Testis (tissue), 3 donors: ENCODE data around the gene CAPZB. TPM values are rescaled to one million over a fixed set of nuclear protein-coding genes. Genes with fewer than 3 reads are reported as not detected.

ENCODE experiments used
- DNase-seq: peaks from one replicate; pipeline ENCODE4 v3.0.0-alpha.2; 2019
- H3K27ac ChIP-seq, 2 donors: fragments of 200-600 bp; sonication (generic); one replicate each; pipeline ENCODE4 v1.5.1; 2019
- H3K27me3 ChIP-seq: fragments of 200-600 bp; sonication (generic); one replicate; pipeline ENCODE4 v1.5.1; 2019
- H3K36me3 ChIP-seq: fragments of 200-600 bp; sonication (generic); one replicate; pipeline ENCODE4 v1.5.1; 2017; ENCODE audit warnings: low read depth; ENCODE audit errors: missing control alignments
- H3K4me1 ChIP-seq: fragments of 200-600 bp; sonication (generic); one replicate; pipeline ENCODE4 v1.5.1; 2019
- H3K4me3 ChIP-seq, 2 donors: fragments of 200-600 bp; sonication (generic); one replicate each; pipeline ENCODE4 v1.5.1; 2017 to 2019
- H3K9me3 ChIP-seq: fragments of 200-600 bp; sonication (generic); one replicate; pipeline ENCODE4 v1.5.1; 2017
- POLR2A ChIP-seq: fragments of 450-650 bp; IDR thresholded peaks from one replicate; pipeline ENCODE4 v1.6.1; 2017; ENCODE audit warnings: antibody characterized with exemption, mild to moderate bottlenecking, moderate library complexity
- WGBS, 2 donors: methylation state at CpG; one replicate each; pipeline ENCODE4 v1.1.5; 2018; 5-methylcytosine and 5-hydroxymethylcytosine counted together
- intact Hi-C: fragments of 100-400 bp; cut with DNase I; formaldehyde crosslinking; loops from one replicate; pipeline ENCODE4 v1.15.1; 2023; ENCODE audit warnings: low total_unique reads
- polyA plus RNA-seq: library from polyadenylated mRNA; stranded (reverse); fragments of 350-450 nt; fragmentation: Illumina TruSeq; extraction: RNeasy Lipid Tissue Mini Kit (QIAGEN cat#74804); gene quantifications from one replicate; pipeline ENCODE4 v1.2.3, GENCODE V29; 2014; ENCODE audit warnings: low read depth, low replicate concordance; ENCODE audit not compliant: insufficient read depth
- total RNA-seq, 2 donors: library from RNA; depleted of rRNA; stranded (reverse); fragments of >200 nt; gene quantifications; one replicate each; pipeline ENCODE4 v1.2.3, GENCODE V29; 2016
- TF ChIP-seq, protein P1 (sequence below), 3 experiments: fragments of 450-650 bp in 2 of 3; fragments of 200-600 bp in 1 of 3; sonication (generic) in 1 of 3; IDR thresholded peaks; one replicate each; pipeline ENCODE4 v1.5.1; 2016 to 2019; ENCODE audit warnings: antibody characterized with exemption in 3 of 3, mild to moderate bottlenecking in 2 of 3, moderate library complexity in 1 of 3

The CAPZB gene
- total and polyA plus RNA-seq, 3 donors from 2014 or later: 147 to 502 (median 207) TPM

DNA sequence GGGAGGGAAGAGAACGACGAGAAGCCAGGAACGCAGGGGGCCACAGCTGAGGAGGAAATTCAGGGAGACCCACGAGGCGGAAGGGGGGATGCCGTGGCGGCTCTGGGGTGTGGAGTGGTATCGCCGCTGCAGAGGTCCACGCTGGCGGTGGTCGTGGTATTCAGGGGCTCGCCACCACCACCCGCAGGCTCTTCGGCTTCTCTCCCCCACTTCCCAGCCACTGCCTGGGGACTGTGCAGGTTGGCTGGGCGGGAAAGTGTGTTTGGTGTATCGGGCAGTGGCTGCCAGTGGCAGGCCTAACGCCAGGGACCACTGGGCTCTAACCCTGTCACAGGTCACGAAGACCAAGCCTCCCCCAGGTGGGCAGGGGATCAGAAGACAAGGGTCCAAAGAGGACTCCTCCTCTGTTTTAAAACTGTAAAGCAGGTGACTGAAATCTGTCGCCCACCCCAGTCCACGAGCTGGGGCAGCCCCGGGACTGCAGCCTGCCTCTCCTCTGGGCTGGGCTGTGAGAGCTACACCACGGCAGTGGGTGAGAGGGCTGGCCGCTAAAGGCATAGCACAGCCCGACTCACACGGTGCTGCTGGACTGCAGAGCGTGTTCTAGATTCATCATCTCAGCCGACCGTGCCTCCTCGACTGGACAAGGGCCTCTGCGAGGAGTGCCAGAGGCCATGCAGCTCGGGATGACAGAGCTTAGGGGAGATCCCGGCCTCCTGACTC, 142.3 kb downstream of the CAPZB start:
- Histone ChIP-seq H3K36me3 (no peaks in the 10 kb centered on the region), H3K4me1 (peaks cover 39% of the 10 kb centered on the region), H3K27ac (peak overlapping the region in 1 of 2 donors; percentile 62), H3K27me3 (no peaks in the 10 kb centered on the region), H3K9me3 (no peaks in the 10 kb centered on the region), H3K4me3 (no peak overlapping the region)
- TF ChIP-seq POLR2A: no peak
- TF ChIP-seq, protein P1, sequence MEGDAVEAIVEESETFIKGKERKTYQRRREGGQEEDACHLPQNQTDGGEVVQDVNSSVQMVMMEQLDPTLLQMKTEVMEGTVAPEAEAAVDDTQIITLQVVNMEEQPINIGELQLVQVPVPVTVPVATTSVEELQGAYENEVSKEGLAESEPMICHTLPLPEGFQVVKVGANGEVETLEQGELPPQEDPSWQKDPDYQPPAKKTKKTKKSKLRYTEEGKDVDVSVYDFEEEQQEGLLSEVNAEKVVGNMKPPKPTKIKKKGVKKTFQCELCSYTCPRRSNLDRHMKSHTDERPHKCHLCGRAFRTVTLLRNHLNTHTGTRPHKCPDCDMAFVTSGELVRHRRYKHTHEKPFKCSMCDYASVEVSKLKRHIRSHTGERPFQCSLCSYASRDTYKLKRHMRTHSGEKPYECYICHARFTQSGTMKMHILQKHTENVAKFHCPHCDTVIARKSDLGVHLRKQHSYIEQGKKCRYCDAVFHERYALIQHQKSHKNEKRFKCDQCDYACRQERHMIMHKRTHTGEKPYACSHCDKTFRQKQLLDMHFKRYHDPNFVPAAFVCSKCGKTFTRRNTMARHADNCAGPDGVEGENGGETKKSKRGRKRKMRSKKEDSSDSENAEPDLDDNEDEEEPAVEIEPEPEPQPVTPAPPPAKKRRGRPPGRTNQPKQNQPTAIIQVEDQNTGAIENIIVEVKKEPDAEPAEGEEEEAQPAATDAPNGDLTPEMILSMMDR (IDR thresholded peaks at IDR 0.05): no peak
- peak; percentile 38 for DNase-seq
- 68 to 69% methylated on average over 18 to 33 of the region's 33 CpGs for WGBS, 2 donors
- intact Hi-C loops: no loop called here

DNA sequence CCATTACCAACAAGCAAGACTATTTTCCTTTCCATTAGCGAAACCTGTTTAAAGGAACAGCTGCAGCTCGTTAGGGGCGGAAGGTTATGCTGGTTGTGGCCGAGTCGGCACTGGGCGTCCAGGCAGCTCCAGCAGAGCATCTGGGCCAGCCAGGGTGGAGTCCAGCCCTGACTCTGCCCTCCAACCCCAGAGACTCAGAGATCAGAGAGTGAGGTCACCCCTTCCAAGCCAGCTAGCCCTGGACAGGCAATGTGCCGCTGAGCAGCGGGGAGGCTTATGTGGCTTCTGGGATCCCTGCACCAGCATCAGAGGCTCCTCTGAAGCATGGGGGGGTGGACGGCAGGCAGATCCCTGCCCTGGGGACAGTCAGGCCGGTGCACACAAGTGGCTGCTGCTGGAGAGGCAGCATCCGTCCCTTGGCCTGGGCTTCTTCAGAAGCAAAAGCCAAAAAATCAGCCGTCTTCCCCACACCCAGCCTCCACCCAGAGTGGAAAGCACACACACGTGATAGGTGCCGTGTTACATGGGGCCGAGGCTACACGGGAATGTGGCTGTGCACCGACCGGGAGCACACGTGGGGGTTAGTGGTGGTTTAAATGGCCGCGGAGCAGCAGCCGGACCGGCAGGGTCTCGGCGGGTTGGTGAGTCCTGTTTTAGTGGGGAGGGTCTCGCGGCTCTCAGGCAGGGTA, 143.1 kb downstream of the CAPZB start:
- no peaks in the 10 kb centered on the region for H3K27me3 ChIP-seq
- WGBS, 2 donors: 42 to 59% methylated on average over 22 to 27 of the region's 27 CpGs
- no peak for TF ChIP-seq POLR2A
- TF ChIP-seq, protein P1 (IDR thresholded peaks at IDR 0.05): no peak
- DNase-seq: peak; percentile 57
- H3K4me3 ChIP-seq: no peak overlapping the region
- H3K36me3 ChIP-seq: no peaks in the 10 kb centered on the region
- intact Hi-C loops: no loop called here
- H3K27ac ChIP-seq: peak overlapping the region in 1 of 2 donors; percentile 62
- H3K9me3 ChIP-seq: no peaks in the 10 kb centered on the region
- peaks cover 36% of the 10 kb centered on the region for H3K4me1 ChIP-seq

DNA sequence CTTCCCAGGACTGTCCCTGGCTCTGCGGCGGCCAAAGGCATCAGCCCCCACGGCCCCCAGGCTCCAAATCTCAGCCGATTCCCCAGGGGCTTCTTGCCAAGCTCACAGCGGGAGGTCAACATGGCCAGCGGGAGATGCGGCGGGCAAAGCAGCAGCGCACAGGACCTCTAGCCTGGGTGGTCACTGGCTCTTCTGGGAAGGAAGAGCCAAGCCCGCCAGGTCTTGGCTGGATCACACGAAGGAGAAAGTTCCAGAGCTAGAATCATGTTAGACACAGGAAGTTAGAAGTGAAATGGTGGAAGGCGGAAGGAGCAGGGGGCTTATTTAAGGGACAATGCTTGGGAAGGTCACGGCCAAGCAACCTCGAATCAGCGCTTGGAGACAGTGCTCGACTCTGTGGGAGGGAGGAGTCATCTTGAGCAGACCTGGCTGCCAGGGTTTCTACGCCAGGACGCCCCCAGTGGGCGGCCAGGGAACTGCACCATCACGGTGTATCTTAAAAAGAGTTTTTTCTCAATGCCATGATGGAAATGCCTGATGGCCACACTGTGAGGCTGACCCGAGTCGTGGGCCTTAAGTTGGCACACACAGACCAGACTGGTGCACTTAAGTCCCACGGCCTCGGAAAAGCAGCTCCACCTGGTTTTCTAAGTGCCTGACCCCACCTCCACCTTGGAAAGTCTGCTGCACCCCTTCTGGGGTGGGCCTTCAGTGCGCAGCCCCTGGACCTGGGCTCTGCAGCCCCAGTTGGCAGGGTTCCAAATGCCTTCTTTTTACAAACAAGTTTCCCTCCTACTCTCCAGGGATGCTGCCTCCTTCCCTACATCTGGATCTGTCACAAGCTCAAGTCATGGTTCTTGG, 143.9 kb downstream of the CAPZB start:
- H3K4me3 ChIP-seq: no peak overlapping the region
- peak overlapping the region in 1 of 2 donors; percentile 62 for H3K27ac ChIP-seq
- TF ChIP-seq, protein P1 (IDR thresholded peaks at IDR 0.05): peak; percentile 84 to 95 (median 86)
- TF ChIP-seq POLR2A: no peak
- intact Hi-C loops: no loop called here
- H3K9me3 ChIP-seq: no peaks in the 10 kb centered on the region
- DNase-seq: peak; percentile 86
- no peaks in the 10 kb centered on the region for H3K27me3 ChIP-seq
- 47 to 51% methylated on average over 19 to 25 of the region's 25 CpGs for WGBS, 2 donors
- peaks cover 35% of the 10 kb centered on the region for H3K4me1 ChIP-seq
- no peaks in the 10 kb centered on the region for H3K36me3 ChIP-seq

DNA sequence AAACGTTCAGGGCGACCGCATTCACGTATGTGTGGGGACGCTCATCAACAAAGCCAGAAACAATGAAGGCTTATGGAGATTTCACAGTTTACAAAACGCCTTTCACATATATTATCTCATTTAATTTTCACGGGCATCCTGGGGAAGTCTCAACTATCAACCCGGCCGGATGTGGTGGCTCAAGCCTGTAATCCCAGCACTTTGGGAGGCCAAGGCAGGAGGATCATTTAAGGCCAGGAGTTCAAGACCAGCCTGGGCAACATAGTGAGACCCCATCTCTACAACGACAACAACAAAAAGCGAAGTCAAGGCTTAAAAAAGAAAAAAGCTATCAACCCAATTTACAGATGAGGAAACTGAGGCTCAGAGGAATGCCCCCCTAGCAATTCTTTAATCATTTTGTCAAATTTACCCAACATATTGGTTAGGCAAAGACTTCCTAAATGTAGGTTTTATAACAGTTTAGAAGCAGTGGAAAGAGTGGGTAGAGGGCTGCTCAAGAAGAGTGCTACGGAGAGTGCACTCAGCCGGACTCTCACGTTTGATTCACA, 144.9 kb downstream of the CAPZB start:
- H3K36me3 ChIP-seq: no peaks in the 10 kb centered on the region
- no peaks in the 10 kb centered on the region for H3K9me3 ChIP-seq
- intact Hi-C loops: no loop called here
- DNase-seq: no peak
- no peak overlapping the region for H3K27ac ChIP-seq
- peaks cover 35% of the 10 kb centered on the region for H3K4me1 ChIP-seq
- TF ChIP-seq, protein P1 (IDR thresholded peaks at IDR 0.05): no peak
- TF ChIP-seq POLR2A: no peak
- no peak overlapping the region for H3K4me3 ChIP-seq
- 94 to 96% methylated on average over 14 of the region's 14 CpGs for WGBS, 2 donors
- no peaks in the 10 kb centered on the region for H3K27me3 ChIP-seq
